Measurements from ENCODE around the gene PCK1. TPM values are rescaled to one million over a fixed set of nuclear protein-coding genes. Genes with fewer than 3 reads are reported as not detected.

PCK1 gene
- total and polyA plus RNA-seq, 2 of the 13 experiments (the other 11 are each of a cell fraction or from before 2014, with no cell fraction given), result 6.5 to 12.6 TPM

DNA sequence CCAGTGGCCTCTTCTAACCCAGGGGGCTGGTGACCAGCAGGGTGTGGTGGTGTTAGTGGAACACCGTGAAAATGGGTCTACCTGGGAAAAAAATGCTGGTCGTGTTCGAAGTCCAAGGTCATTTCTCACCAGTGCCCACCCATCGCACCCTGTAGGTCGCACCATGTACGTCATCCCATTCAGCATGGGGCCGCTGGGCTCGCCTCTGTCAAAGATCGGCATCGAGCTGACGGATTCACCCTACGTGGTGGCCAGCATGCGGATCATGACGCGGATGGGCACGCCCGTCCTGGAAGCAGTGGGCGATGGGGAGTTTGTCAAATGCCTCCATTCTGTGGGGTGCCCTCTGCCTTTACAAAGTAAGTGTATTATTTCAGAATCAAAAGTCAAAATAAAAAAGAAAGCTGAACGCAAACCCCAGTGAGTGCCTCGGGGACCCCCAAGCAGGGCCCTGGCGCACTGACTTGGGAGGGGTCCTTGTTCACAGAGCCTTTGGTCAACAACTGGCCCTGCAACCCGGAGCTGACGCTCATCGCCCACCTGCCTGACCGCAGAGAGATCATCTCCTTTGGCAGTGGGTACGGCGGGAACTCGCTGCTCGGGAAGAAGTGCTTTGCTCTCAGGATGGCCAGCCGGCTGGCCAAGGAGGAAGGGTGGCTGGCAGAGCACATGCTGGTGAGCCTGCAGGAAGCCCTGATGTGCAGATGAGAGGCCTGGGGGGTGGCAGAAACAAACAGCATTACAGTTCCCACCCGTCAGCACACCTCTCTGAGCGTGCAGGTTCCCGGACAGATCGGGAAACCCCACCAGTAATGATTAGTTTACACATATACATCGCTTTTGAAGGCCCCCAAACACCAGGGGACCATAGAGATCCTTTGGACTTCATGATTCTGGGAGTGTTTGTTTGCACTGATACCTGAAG is 1.9 kb downstream of the PCK1 start (continued):
- TF ChIP-seq, protein P1, sequence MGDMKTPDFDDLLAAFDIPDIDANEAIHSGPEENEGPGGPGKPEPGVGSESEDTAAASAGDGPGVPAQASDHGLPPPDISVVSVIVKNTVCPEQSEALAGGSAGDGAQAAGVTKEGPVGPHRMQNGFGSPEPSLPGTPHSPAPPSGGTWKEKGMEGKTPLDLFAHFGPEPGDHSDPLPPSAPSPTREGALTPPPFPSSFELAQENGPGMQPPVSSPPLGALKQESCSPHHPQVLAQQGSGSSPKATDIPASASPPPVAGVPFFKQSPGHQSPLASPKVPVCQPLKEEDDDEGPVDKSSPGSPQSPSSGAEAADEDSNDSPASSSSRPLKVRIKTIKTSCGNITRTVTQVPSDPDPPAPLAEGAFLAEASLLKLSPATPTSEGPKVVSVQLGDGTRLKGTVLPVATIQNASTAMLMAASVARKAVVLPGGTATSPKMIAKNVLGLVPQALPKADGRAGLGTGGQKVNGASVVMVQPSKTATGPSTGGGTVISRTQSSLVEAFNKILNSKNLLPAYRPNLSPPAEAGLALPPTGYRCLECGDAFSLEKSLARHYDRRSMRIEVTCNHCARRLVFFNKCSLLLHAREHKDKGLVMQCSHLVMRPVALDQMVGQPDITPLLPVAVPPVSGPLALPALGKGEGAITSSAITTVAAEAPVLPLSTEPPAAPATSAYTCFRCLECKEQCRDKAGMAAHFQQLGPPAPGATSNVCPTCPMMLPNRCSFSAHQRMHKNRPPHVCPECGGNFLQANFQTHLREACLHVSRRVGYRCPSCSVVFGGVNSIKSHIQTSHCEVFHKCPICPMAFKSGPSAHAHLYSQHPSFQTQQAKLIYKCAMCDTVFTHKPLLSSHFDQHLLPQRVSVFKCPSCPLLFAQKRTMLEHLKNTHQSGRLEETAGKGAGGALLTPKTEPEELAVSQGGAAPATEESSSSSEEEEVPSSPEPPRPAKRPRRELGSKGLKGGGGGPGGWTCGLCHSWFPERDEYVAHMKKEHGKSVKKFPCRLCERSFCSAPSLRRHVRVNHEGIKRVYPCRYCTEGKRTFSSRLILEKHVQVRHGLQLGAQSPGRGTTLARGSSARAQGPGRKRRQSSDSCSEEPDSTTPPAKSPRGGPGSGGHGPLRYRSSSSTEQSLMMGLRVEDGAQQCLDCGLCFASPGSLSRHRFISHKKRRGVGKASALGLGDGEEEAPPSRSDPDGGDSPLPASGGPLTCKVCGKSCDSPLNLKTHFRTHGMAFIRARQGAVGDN (CRISPR knock-in tag; IDR thresholded peaks at IDR 0.05), result peak; percentile 45
- TF ChIP-seq ZFX (CRISPR knock-in tag; IDR thresholded peaks at IDR 0.05; ENCODE audit: low read depth), result no peak
- TF ChIP-seq ZBTB42 (CRISPR knock-in tag; IDR thresholded peaks at IDR 0.05), result no peak
- TF ChIP-seq XBP1 (CRISPR knock-in tag; IDR thresholded peaks at IDR 0.05), result no peak
- no peak for TF ChIP-seq ZNF326 (CRISPR knock-in tag; IDR thresholded peaks at IDR 0.05; ENCODE audit: borderline replicate concordance)
- TF ChIP-seq HIVEP1 (CRISPR knock-in tag; IDR thresholded peaks at IDR 0.05), result no peak; the same call in 1 of the 2 replicates
- TF ChIP-seq ZNF670 (CRISPR knock-in tag; IDR thresholded peaks at IDR 0.05; ENCODE audit: borderline replicate concordance), result 0 out of 2 replicates have a peak, but pooled peaks have one; percentile 23
- TF ChIP-seq MBNL3 (CRISPR knock-in tag; conservative IDR thresholded peaks at IDR 0.05), result no peak
- no peak for TF ChIP-seq ZNF703 (CRISPR knock-in tag; IDR thresholded peaks at IDR 0.05; ENCODE audit: borderline replicate concordance)
- TF ChIP-seq ZNF790 (CRISPR knock-in tag; IDR thresholded peaks at IDR 0.05; ENCODE audit: borderline replicate concordance), result no peak
- TF ChIP-seq RBFOX2 (IDR thresholded peaks at IDR 0.05; ENCODE audit: low read depth, low read length), result 0 out of 2 replicates have a peak, but pooled peaks have one; percentile 31
- peak; percentile 76 for TF ChIP-seq ZBTB38 (CRISPR knock-in tag; IDR thresholded peaks at IDR 0.05)
- no peak for TF ChIP-seq RARG (CRISPR knock-in tag; IDR thresholded peaks at IDR 0.05; ENCODE audit: low read depth)
- TF ChIP-seq, protein P2, sequence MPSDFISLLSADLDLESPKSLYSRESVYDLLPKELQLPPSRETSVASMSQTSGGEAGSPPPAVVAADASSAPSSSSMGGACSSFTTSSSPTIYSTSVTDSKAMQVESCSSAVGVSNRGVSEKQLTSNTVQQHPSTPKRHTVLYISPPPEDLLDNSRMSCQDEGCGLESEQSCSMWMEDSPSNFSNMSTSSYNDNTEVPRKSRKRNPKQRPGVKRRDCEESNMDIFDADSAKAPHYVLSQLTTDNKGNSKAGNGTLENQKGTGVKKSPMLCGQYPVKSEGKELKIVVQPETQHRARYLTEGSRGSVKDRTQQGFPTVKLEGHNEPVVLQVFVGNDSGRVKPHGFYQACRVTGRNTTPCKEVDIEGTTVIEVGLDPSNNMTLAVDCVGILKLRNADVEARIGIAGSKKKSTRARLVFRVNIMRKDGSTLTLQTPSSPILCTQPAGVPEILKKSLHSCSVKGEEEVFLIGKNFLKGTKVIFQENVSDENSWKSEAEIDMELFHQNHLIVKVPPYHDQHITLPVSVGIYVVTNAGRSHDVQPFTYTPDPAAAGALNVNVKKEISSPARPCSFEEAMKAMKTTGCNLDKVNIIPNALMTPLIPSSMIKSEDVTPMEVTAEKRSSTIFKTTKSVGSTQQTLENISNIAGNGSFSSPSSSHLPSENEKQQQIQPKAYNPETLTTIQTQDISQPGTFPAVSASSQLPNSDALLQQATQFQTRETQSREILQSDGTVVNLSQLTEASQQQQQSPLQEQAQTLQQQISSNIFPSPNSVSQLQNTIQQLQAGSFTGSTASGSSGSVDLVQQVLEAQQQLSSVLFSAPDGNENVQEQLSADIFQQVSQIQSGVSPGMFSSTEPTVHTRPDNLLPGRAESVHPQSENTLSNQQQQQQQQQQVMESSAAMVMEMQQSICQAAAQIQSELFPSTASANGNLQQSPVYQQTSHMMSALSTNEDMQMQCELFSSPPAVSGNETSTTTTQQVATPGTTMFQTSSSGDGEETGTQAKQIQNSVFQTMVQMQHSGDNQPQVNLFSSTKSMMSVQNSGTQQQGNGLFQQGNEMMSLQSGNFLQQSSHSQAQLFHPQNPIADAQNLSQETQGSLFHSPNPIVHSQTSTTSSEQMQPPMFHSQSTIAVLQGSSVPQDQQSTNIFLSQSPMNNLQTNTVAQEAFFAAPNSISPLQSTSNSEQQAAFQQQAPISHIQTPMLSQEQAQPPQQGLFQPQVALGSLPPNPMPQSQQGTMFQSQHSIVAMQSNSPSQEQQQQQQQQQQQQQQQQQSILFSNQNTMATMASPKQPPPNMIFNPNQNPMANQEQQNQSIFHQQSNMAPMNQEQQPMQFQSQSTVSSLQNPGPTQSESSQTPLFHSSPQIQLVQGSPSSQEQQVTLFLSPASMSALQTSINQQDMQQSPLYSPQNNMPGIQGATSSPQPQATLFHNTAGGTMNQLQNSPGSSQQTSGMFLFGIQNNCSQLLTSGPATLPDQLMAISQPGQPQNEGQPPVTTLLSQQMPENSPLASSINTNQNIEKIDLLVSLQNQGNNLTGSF (CRISPR knock-in tag; IDR thresholded peaks at IDR 0.05), result no peak
- no peak for TF ChIP-seq ZNF766 (CRISPR knock-in tag; IDR thresholded peaks at IDR 0.05; ENCODE audit: borderline replicate concordance)
- 0 out of 2 replicates have a peak, but pooled peaks have one; percentile 45 for TF ChIP-seq ZNF329 (CRISPR knock-in tag; IDR thresholded peaks at IDR 0.05; ENCODE audit: low read depth)
- TF ChIP-seq, protein P3, sequence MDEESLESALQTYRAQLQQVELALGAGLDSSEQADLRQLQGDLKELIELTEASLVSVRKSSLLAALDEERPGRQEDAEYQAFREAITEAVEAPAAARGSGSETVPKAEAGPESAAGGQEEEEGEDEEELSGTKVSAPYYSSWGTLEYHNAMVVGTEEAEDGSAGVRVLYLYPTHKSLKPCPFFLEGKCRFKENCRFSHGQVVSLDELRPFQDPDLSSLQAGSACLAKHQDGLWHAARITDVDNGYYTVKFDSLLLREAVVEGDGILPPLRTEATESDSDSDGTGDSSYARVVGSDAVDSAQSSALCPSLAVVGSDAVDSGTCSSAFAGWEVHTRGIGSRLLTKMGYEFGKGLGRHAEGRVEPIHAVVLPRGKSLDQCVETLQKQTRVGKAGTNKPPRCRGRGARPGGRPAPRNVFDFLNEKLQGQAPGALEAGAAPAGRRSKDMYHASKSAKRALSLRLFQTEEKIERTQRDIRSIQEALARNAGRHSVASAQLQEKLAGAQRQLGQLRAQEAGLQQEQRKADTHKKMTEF (CRISPR knock-in tag; IDR thresholded peaks at IDR 0.05), result no peak
- no peak for TF ChIP-seq FOXO1 (CRISPR knock-in tag; IDR thresholded peaks at IDR 0.05)
